Psoas muscle (tissue), 8 donors: ENCODE results near the gene RANBP17. TPM values are rescaled to one million over a fixed set of nuclear protein-coding genes. Genes with fewer than 3 reads are reported as not detected.

Experiments used
- ATAC-seq, 4 donors: fragments of 200-7000 bp; cut with Tn5 transposase; one replicate each; pipeline ENCODE4 v1.9.1; 2020; ENCODE audit warnings: moderate library complexity in 3 of 4, mild to moderate bottlenecking in 2 of 4
- DNase-seq, 2 donors: peaks; one replicate each; pipeline ENCODE4 v3.0.0-alpha.2; 2020
- H3K27ac ChIP-seq: fragments of 200-600 bp; one replicate; pipeline ENCODE4 v1.8.0; 2022
- H3K27me3 ChIP-seq, 3 donors: fragments of 200-600 bp in 1 of 3; one replicate each; pipeline versions ENCODE4 v1.6.1 to v1.8.0; 2013 to 2022; ENCODE audit warnings: low read length in 2 of 3, mild to moderate bottlenecking in 2 of 3, moderate library complexity in 1 of 3; ENCODE audit not compliant: insufficient read depth in 3 of 3
- H3K36me3 ChIP-seq, 2 donors: fragments of 200-600 bp in 1 of 2; one replicate each; pipeline versions ENCODE4 v1.6.1 to v1.8.0; 2013 to 2022; ENCODE audit warnings: low read depth in 1 of 2, mild to moderate bottlenecking in 1 of 2, moderate library complexity in 1 of 2; ENCODE audit not compliant: insufficient read depth in 1 of 2
- H3K4me1 ChIP-seq: fragments of 200-600 bp; one replicate; pipeline ENCODE4 v1.8.0; 2022
- H3K4me3 ChIP-seq: fragments of 200-600 bp; one replicate; pipeline ENCODE4 v1.8.0; 2022; ENCODE audit warnings: mild to moderate bottlenecking
- H3K9me3 ChIP-seq: fragments of 200-600 bp; one replicate; pipeline ENCODE4 v1.8.0; 2022
- WGBS, 3 donors: extraction: QIAGEN DNeasy Blood & Tissue Kit; methylation state at CpG; one replicate each; pipeline versions ENCODE4 v1.1.6 to v1.1.7; 2013; 5-methylcytosine and 5-hydroxymethylcytosine counted together
- intact Hi-C, 2 donors: fragments of 100-400 bp; cut with DNase I; formaldehyde crosslinking; loops; one replicate each; pipeline versions ENCODE4 v1.11.0 to v1.14.2; 2022
- polyA plus RNA-seq, 3 donors: library from polyadenylated mRNA; stranded (reverse); fragments of 200-250 nt; gene quantifications; one replicate each; pipeline ENCODE4 v1.2.3, GENCODE V29; 2013
- total RNA-seq, 4 donors: library from RNA; stranded (reverse); fragmentation: NEBNext Ultra II Directional in 2 of 4; extraction: Animal tissue kit (Norgen Biotek cat#: 25700) in 2 of 4; gene quantifications; one replicate each; pipeline versions ENCODE4 v1.2.1 to v1.2.4, GENCODE V29; 2021 to 2023
- TF ChIP-seq, protein P1 (sequence below): fragments of 200-600 bp; IDR thresholded peaks from one replicate; pipeline ENCODE4 v1.8.0; 2022; ENCODE audit warnings: antibody characterized with exemption
- donor health status: healthy with polysubstance abuse.
- donor health status: DM: no; HTN: no; CAD: no; lungs with moderate emphysema.
- donor health status: Bipolar disorder and iron deficiency.
- donor health status: healthy.
- donor health status: DM: yes; HTN: yes; CAD: no.
- donor health status: DM: no; HTN: no; CAD: no.
- donor health status: DM: no; HTN: no; CAD: no.
- donor health status: DM: yes; HTN: yes; CAD: no.

RANBP17 gene
- total and polyA plus RNA-seq, 7 donors, result 0.03 to 3.2 (median 1.0) TPM

DNA sequence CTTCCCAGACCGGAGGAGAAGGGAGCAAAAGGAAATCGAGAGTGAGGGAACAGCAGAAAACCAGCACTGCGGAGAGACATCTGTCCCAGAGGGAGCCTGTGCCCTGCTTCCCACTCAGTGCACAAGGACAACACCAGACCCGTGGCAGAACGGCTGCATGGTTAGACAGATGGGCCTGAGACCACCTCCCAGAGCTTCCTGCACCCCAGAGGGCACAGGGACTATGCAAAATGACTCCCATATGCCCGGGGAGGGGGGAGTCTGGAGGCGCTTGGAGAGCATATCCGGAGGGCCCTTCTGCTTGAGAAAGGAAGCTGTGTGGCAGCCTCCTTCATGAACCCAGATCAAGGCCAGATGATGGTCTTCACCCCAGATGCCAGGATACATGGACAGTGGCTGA is 473.8 kb downstream of the RANBP17 start:
- WGBS, 3 donors, result 61 to 71% (median 65%) methylated on average over 8 of the region's 8 CpGs
- H3K9me3 ChIP-seq, result no peaks in the 10 kb centered on the region
- H3K4me3 ChIP-seq, result no peak overlapping the region
- TF ChIP-seq, protein P1, sequence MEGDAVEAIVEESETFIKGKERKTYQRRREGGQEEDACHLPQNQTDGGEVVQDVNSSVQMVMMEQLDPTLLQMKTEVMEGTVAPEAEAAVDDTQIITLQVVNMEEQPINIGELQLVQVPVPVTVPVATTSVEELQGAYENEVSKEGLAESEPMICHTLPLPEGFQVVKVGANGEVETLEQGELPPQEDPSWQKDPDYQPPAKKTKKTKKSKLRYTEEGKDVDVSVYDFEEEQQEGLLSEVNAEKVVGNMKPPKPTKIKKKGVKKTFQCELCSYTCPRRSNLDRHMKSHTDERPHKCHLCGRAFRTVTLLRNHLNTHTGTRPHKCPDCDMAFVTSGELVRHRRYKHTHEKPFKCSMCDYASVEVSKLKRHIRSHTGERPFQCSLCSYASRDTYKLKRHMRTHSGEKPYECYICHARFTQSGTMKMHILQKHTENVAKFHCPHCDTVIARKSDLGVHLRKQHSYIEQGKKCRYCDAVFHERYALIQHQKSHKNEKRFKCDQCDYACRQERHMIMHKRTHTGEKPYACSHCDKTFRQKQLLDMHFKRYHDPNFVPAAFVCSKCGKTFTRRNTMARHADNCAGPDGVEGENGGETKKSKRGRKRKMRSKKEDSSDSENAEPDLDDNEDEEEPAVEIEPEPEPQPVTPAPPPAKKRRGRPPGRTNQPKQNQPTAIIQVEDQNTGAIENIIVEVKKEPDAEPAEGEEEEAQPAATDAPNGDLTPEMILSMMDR, result no peak
- ATAC-seq (no peak), DNase-seq (no peak)
- H3K4me1 ChIP-seq, result no peaks in the 10 kb centered on the region
- intact Hi-C loops, result loop anchor here (2.0 to 10.0 kb wide), 4 partner anchors 128 to 591 kb away; no protein-coding TSS in a partner anchor
- H3K27ac ChIP-seq, result no peak overlapping the region
- no peaks in the 10 kb centered on the region for H3K36me3 ChIP-seq
- H3K27me3 ChIP-seq, result peaks cover 0 to 72% (median 2%) of the 10 kb centered on the region in 3 donors

GRCh38 chr5:171336521-171337209 is 474.8 kb downstream of the RANBP17 start:
- H3K27ac ChIP-seq, result no peak overlapping the region
- H3K27me3 ChIP-seq, result peaks cover 0 to 75% (median 2%) of the 10 kb centered on the region in 3 donors
- intact Hi-C loops, result loop anchor here (2.0 to 10.0 kb wide), 4 partner anchors 129 to 592 kb away; no protein-coding TSS in a partner anchor
- no peak for DNase-seq
- H3K4me3 ChIP-seq, result peak overlapping the region; percentile 58
- WGBS, 3 donors, result 8 to 11% (median 9%) methylated on average over 31 of the region's 31 CpGs
- TF ChIP-seq, protein P1, result peak; percentile 46
- peak in 2 of 4 donors; percentile 50 to 69 for ATAC-seq
- H3K9me3 ChIP-seq, result no peaks in the 10 kb centered on the region
- no peaks in the 10 kb centered on the region for H3K4me1 ChIP-seq
- H3K36me3 ChIP-seq, result no peaks in the 10 kb centered on the region

DNA sequence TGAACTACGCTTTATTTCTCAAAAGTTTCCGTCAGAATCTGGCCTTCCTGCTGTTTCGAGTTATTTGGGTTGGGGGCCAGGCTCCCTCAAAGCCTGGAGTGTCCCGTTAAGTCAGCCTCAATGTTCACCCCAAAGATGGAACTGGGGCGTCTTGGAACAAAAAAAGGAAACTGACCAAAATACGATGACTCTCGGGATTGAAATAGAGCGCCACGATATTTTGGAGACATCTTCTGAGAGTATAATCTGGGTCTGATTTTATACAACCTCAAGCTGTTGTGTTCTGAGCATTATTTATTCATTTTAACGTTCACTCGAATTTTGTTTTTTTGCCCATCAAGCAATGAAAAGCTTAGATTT is 475.4 kb downstream of the RANBP17 start:
- H3K4me3 ChIP-seq, result peak overlapping the region; percentile 58
- no peak for ATAC-seq
- intact Hi-C loops, result loop anchor here (2.0 to 10.0 kb wide), 4 partner anchors 130 to 592 kb away; no protein-coding TSS in a partner anchor
- WGBS, 3 donors, result 19 to 28% (median 22%) methylated on average over 11 of the region's 11 CpGs
- no peaks in the 10 kb centered on the region for H3K9me3 ChIP-seq
- no peaks in the 10 kb centered on the region for H3K4me1 ChIP-seq
- TF ChIP-seq, protein P1, result no peak
- DNase-seq, result no peak
- peaks cover 0 to 70% (median 0%) of the 10 kb centered on the region in 3 donors for H3K27me3 ChIP-seq
- no peaks in the 10 kb centered on the region for H3K36me3 ChIP-seq
- H3K27ac ChIP-seq, result no peak overlapping the region

- intact Hi-C loops, result no loop called here
- peaks cover 0 to 46% (median 0%) of the 10 kb centered on the region in 3 donors for H3K27me3 ChIP-seq
- DNase-seq (no peak), ATAC-seq (no peak)
- no peaks in the 10 kb centered on the region for H3K9me3 ChIP-seq
- no peaks in the 10 kb centered on the region for H3K4me1 ChIP-seq
- TF ChIP-seq, protein P1, result no peak
- H3K36me3 ChIP-seq, result no peaks in the 10 kb centered on the region
- H3K4me3 ChIP-seq, result no peak overlapping the region
- H3K27ac ChIP-seq, result no peak overlapping the region
These were observed 478.2 kb downstream of the RANBP17 start for GRCh38 chr5:171340042-171340441.

- H3K27me3 ChIP-seq, result peaks cover 0 to 43% (median 0%) of the 10 kb centered on the region in 3 donors
- ATAC-seq (no peak), DNase-seq (no peak)
- H3K36me3 ChIP-seq, result no peaks in the 10 kb centered on the region
- WGBS, 3 donors, result 64 to 66% (median 65%) methylated on average over 6 of the region's 6 CpGs
- intact Hi-C loops, result no loop called here
- TF ChIP-seq, protein P1, result no peak
- H3K4me3 ChIP-seq, result no peak overlapping the region
- no peak overlapping the region for H3K27ac ChIP-seq
- H3K4me1 ChIP-seq, result no peaks in the 10 kb centered on the region
- no peaks in the 10 kb centered on the region for H3K9me3 ChIP-seq
These were observed 478.7 kb downstream of the RANBP17 start for GRCh38 chr5:171340491-171340890.
